Body of pancreas (tissue), 4 donors: ENCODE results near the gene RNU6-7. TPM values are rescaled to one million over a fixed set of nuclear protein-coding genes. Genes with fewer than 3 reads are reported as not detected.

Experiments used
- ATAC-seq: fragments of 150-250 bp; one replicate; pipeline ENCODE4 v1.9.1; 2016
- DNase-seq, 4 donors: peaks; one replicate each; pipeline ENCODE4 v3.0.0-alpha.2; 2019
- H3K27ac ChIP-seq, 4 donors: fragments of 200-600 bp; sonication (generic); 1 replicate in 3 of 4; 2 replicates in 1 of 4; pipeline versions ENCODE4 v1.5.1 to v1.6.1; 2016 to 2019; ENCODE audit warnings: mild to moderate bottlenecking in 1 of 4, mixed read lengths in 1 of 4, moderate library complexity in 1 of 4
- H3K27me3 ChIP-seq, 2 donors: fragments of 200-600 bp; sonication (generic); one replicate each; pipeline ENCODE4 v1.6.0; 2016; ENCODE audit warnings: mild to moderate bottlenecking in 1 of 2
- H3K36me3 ChIP-seq, 2 donors: fragments of 200-600 bp; sonication (generic); replicated peaks in 1 of 2; 2 replicates each; pipeline ENCODE4 v1.5.1; 2016; ENCODE audit warnings: low read depth in 2 of 2; ENCODE audit not compliant: insufficient read depth in 1 of 2
- H3K4me1 ChIP-seq: fragments of 200-600 bp; sonication (generic); one replicate; pipeline ENCODE4 v1.6.0; 2016
- H3K4me3 ChIP-seq, 2 donors: fragments of 200-600 bp; sonication (generic); 1 replicate in 1 of 2; 2 replicates in 1 of 2; pipeline ENCODE4 v1.5.1; 2016 to 2019
- H3K9me3 ChIP-seq, 3 donors: fragments of 200-600 bp; sonication (generic); 1 replicate in 2 of 3; 2 replicates in 1 of 3; pipeline ENCODE4 v1.5.1; 2016
- CTCF ChIP-seq, 7 experiments: fragments of 450-650 bp in 4 of 7; fragments of 200-600 bp in 3 of 7; sonication (generic) in 3 of 7; IDR thresholded peaks; one replicate each; pipeline ENCODE4 v1.5.1; 2016 to 2019; ENCODE audit warnings: antibody characterized with exemption in 7 of 7
- POLR2A ChIP-seq, 3 donors: fragments of 450-650 bp; IDR thresholded peaks; one replicate each; pipeline ENCODE4 v1.6.1; 2016; ENCODE audit warnings: antibody characterized with exemption in 3 of 3, mild to moderate bottlenecking in 2 of 3
- WGBS, 2 donors: methylation state at CpG; one replicate each; pipeline ENCODE4 v1.1.5; 2017; 5-methylcytosine and 5-hydroxymethylcytosine counted together
- intact Hi-C: fragments of 100-400 bp; cut with DNase I; formaldehyde crosslinking; loops from one replicate; pipeline ENCODE4 v1.15.1; 2023
- total RNA-seq, 2 donors: library from RNA; depleted of rRNA; stranded (reverse); fragments of >200 nt; gene quantifications; one replicate each; pipeline ENCODE4 v1.1.0, GENCODE V29; 2016

The RNU6-7 gene
- total RNA-seq, 2 donors from 2014 or later = not detected

- ATAC-seq (no peak), DNase-seq (no peak)
- Histone ChIP-seq H3K36me3 (no peaks in the 10 kb centered on the region), H3K4me3 (no peak overlapping the region), H3K4me1 (no peaks in the 10 kb centered on the region), H3K27ac (no peak overlapping the region), H3K27me3 (no peaks in the 10 kb centered on the region), H3K9me3 (no peaks in the 10 kb centered on the region)
- no peak for TF ChIP-seq CTCF (IDR thresholded peaks at IDR 0.05)
- TF ChIP-seq POLR2A (IDR thresholded peaks at IDR 0.05) = no peak
- WGBS, 2 donors = 29 to 33% methylated on average over 1 of the region's 1 CpG
- intact Hi-C loops = no loop called here
These were observed 31.4 kb downstream of the RNU6-7 start for GRCh38 chr14:32233260-32233659.

- H3K9me3 ChIP-seq = no peaks in the 10 kb centered on the region
- ATAC-seq (no peak), DNase-seq (no peak)
- H3K27me3 ChIP-seq = no peaks in the 10 kb centered on the region
- no peaks in the 10 kb centered on the region for H3K36me3 ChIP-seq
- intact Hi-C loops = no loop called here
- H3K27ac ChIP-seq = no peak overlapping the region
- H3K4me1 ChIP-seq = no peaks in the 10 kb centered on the region
- H3K4me3 ChIP-seq = no peak overlapping the region
- no peak for TF ChIP-seq POLR2A (IDR thresholded peaks at IDR 0.05)
- peak in 1 of 7 experiments; percentile 18 for TF ChIP-seq CTCF (IDR thresholded peaks at IDR 0.05)
These were observed 42.6 kb downstream of the RNU6-7 start for GRCh38 chr14:32244404-32244803.

- H3K4me3 ChIP-seq = no peak overlapping the region
- H3K9me3 ChIP-seq = no peaks in the 10 kb centered on the region
- H3K36me3 ChIP-seq = no peaks in the 10 kb centered on the region
- intact Hi-C loops = no loop called here
- H3K4me1 ChIP-seq = peaks cover 1% of the 10 kb centered on the region
- 82 to 88% methylated on average over 4 to 5 of the region's 5 CpGs for WGBS, 2 donors
- ATAC-seq = no peak
- H3K27ac ChIP-seq = no peak overlapping the region
- no peak for DNase-seq
- no peaks in the 10 kb centered on the region for H3K27me3 ChIP-seq
- TF ChIP-seq CTCF (IDR thresholded peaks at IDR 0.05) (no peak), POLR2A (IDR thresholded peaks at IDR 0.05) (no peak)
These were observed 44.9 kb downstream of the RNU6-7 start for GRCh38 chr14:32246751-32247150.

- DNase-seq = no peak
- Histone ChIP-seq H3K27me3 (no peaks in the 10 kb centered on the region), H3K27ac (no peak overlapping the region), H3K4me3 (no peak overlapping the region), H3K36me3 (no peaks in the 10 kb centered on the region), H3K4me1 (peaks cover 5% of the 10 kb centered on the region), H3K9me3 (no peaks in the 10 kb centered on the region)
- TF ChIP-seq POLR2A (IDR thresholded peaks at IDR 0.05) = no peak
- TF ChIP-seq CTCF (IDR thresholded peaks at IDR 0.05) = no peak
- no peak for ATAC-seq
- intact Hi-C loops = no loop called here
- 63 to 77% methylated on average over 5 of the region's 5 CpGs for WGBS, 2 donors
These were observed 47.5 kb downstream of the RNU6-7 start for GRCh38 chr14:32249371-32249770.

GRCh38 chr14:32249780-32250179 lies 47.9 kb downstream of the RNU6-7 start:
- H3K4me3 ChIP-seq = no peak overlapping the region
- intact Hi-C loops = loop anchor here (5.0 to 10.0 kb wide), 3 partner anchors 177 to 737 kb away; no protein-coding TSS in a partner anchor
- ATAC-seq (no peak), DNase-seq (no peak)
- peaks cover 5% of the 10 kb centered on the region for H3K4me1 ChIP-seq
- no peaks in the 10 kb centered on the region for H3K27me3 ChIP-seq
- H3K27ac ChIP-seq = no peak overlapping the region
- H3K9me3 ChIP-seq = no peaks in the 10 kb centered on the region
- no peaks in the 10 kb centered on the region for H3K36me3 ChIP-seq
- TF ChIP-seq CTCF (IDR thresholded peaks at IDR 0.05) = no peak
- WGBS, 2 donors = 78 to 82% methylated on average over 4 of the region's 4 CpGs
